Measurements from ENCODE around the gene SOAT2. TPM values are rescaled to one million over a fixed set of nuclear protein-coding genes. Genes with fewer than 3 reads are reported as not detected.

SOAT2 gene
- total and polyA plus RNA-seq, 2 of the 4 experiments (the other 2 are of a cell fraction) = 0.18 to 0.39 TPM

DNA sequence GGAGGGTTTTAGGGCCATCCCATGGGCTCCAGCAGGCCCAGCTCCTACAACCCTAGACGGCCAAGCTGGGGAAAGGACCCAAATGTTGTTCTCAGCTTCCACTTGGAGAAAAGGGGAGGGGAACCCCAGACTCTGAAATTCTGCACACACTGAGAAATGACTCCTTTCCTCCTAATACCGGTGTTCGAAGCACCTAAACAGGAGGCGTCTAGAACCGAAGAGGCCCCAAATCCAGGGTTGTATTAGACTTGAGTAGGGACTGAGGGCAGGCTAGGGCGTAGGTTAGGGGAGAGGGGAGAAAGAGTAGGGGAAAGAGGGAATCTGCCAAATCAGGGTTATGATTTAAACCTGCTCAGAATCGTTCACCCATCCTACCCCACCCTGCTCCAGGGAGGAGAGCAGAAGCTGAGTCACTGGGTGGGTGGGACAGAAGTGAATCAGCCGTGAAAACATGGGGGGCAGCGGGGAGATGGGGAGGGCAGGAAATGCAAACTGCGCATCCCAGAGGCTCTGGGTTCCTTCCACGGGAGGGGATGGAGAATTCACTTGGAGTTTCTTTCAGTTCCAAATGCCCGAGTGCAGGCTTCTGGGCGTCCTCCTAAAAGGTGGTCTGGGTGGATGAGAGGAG is 4.8 kb upstream of the SOAT2 start:
- dilution Hi-C loops (cut with HindIII; ENCODE audit: low sequenced_read_pairs, unreplicated experiment) (no loop called here), intact Hi-C loops (cut with micrococcal nuclease) (loop anchor here (2.0 kb wide), 1 partner anchor 82 kb away; the partner anchor contains the start of genes CSAD and ZNF740), in situ Hi-C loops (cut with MboI; ENCODE audit: low sequenced_read_pairs) (no loop called here)
- ChIA-PET CTCF (interaction anchor here (0.8 to 3.9 kb wide), 10 partner anchors 10 to 61 kb away, joined by 3 to 39 read pairs (median 4); partner anchors contain the start of gene SPRYD3), POLR2A (ENCODE audit: unreplicated experiment) (interaction anchor here (0.5 to 0.9 kb wide), 3 partner anchors 19 to 33 kb away, joined by 3 read pairs; partner anchors contain the start of gene SPRYD3)
- H2AK9ac ChIP-seq (replicated peaks; ENCODE audit: low read depth, low read length, poor library complexity) = peak overlapping the region; percentile 100
- peak overlapping the region; percentile 60 for H3K4me3 ChIP-seq (ENCODE audit: insufficient read depth, low read depth, low read length)
- H3K18ac ChIP-seq (ENCODE audit: low read depth, low read length) = peak overlapping the region; percentile 89
- peak overlapping the region; percentile 84 to 96 for H4K8ac ChIP-seq (ENCODE audit: low read depth in 2 of 2, low read length in 2 of 2)
- H3K27ac ChIP-seq (ENCODE audit: insufficient read depth, low read length) = peak overlapping the region; percentile 94
- WGBS, 2 experiments (ENCODE audit: extremely low coverage in 2 of 2, insufficient read length in 1 of 2) = 0% methylated on average over 4 of the region's 13 CpGs; no CpG with 5 or more reads in 1 of the 2 experiments
- peak overlapping the region; percentile 95 for H2BK120ac ChIP-seq (ENCODE audit: low read depth, low read length)
- H4K20me1 ChIP-seq (ENCODE audit: insufficient read depth, low read length) = no peaks in the 10 kb centered on the region
- peak overlapping the region; percentile 100 for H2AK5ac ChIP-seq (ENCODE audit: low read depth, low read length)
- peak overlapping the region; percentile 79 for H3K4me2 ChIP-seq (ENCODE audit: low read depth, low read length)
- peak; percentile 74 for TF ChIP-seq FOS (IDR thresholded peaks at IDR 0.05; ENCODE audit: low read depth, low read length)
- TF ChIP-seq NFE2L2 (IDR thresholded peaks at IDR 0.05; ENCODE audit: low read depth, low read length) = peak; percentile 51; the same call in 1 of the 2 replicates
- no peak for TF ChIP-seq RFX5 (IDR thresholded peaks at IDR 0.05; ENCODE audit: low read depth, low read length)
- TF ChIP-seq CHD1 (IDR thresholded peaks at IDR 0.05; ENCODE audit: low read depth, low read length) = no peak
- TF ChIP-seq MAZ (IDR thresholded peaks at IDR 0.05; ENCODE audit: borderline replicate concordance, low read depth, low read length) = peak; percentile 76
- H2BK15ac ChIP-seq (ENCODE audit: low read depth, low read length) = peak overlapping the region; percentile 98; the same call in 2 of the 3 replicates
- peak overlapping the region; percentile 98 for H3K14ac ChIP-seq (replicated peaks; ENCODE audit: low read depth, low read length)
- peak overlapping the region; percentile 98 for H3K56ac ChIP-seq (ENCODE audit: extremely low read depth, insufficient read depth, low read length)
- no TSS peak for BruUV-seq (replicated peaks)
- H3K36me3 ChIP-seq (ENCODE audit: control insufficient read depth, insufficient read depth, low read length) = peaks cover 7% of the 10 kb centered on the region; the same call in 1 of the 2 replicates
- H3K79me1 ChIP-seq (ENCODE audit: low read depth in 1 of 2, low read length in 2 of 2) = peaks cover 0 to 38% of the 10 kb centered on the region in 2 experiments; a peak in 3 of 4 replicates
- H3K4me1 ChIP-seq (ENCODE audit: control insufficient read depth, insufficient read depth, low read length) = peaks cover 32% of the 10 kb centered on the region
- H2BK20ac ChIP-seq (ENCODE audit: low read depth, low read length) = peak overlapping the region; percentile 94
- peak overlapping the region; percentile 81 for H3K9ac ChIP-seq (ENCODE audit: low read depth, low read length)
- H3K9me1 ChIP-seq (ENCODE audit: insufficient read depth, low read length) = peaks cover 28% of the 10 kb centered on the region
- peak overlapping the region; percentile 100 for H3K4ac ChIP-seq (ENCODE audit: low read depth, low read length)
- H3K23ac ChIP-seq (ENCODE audit: low read depth, low read length) = peak overlapping the region; percentile 96
- DNase-seq (peak; percentile 82), ATAC-seq (ENCODE audit: low read depth) (peak; percentile 56)
- peak overlapping the region; percentile 89 for H2AFZ ChIP-seq (replicated peaks; ENCODE audit: low read length, poor library complexity)
- peak overlapping the region; percentile 96 for H4K91ac ChIP-seq (ENCODE audit: insufficient read depth, low read depth, low read length)
- peak overlapping the region; percentile 96 for H2BK5ac ChIP-seq (ENCODE audit: low read depth, low read length, poor library complexity, severe bottlenecking)
- H4K5ac ChIP-seq (ENCODE audit: low read depth, low read length) = peak overlapping the region; percentile 79
- no peaks in the 10 kb centered on the region for H3K9me3 ChIP-seq (ENCODE audit: control insufficient read depth, insufficient read depth, low read length)
- H3K27me3 ChIP-seq (ENCODE audit: control insufficient read depth, insufficient read depth, low read length) = no peaks in the 10 kb centered on the region
